Left lung (tissue), 10 donors: Measurements from ENCODE around the gene DDO. TPM values are rescaled to one million over a fixed set of nuclear protein-coding genes. Genes with fewer than 3 reads are reported as not detected.

Source experiments
- ATAC-seq: fragments of 200-7000 bp; cut with Tn5 transposase; one replicate; pipeline ENCODE4 v1.9.1; 2020; ENCODE audit warnings: moderate library complexity
- DNase-seq, 4 donors: peaks; one replicate each; pipeline ENCODE4 v3.0.0-alpha.2; 2013 to 2020
- H3K27ac ChIP-seq, 2 donors: fragments of 200-600 bp; sonication (generic) in 1 of 2; one replicate each; pipeline versions ENCODE4 v1.5.0 to v1.8.0; 2020 to 2021
- H3K27me3 ChIP-seq, 2 donors: fragments of 200-600 bp; sonication (generic) in 1 of 2; one replicate each; pipeline versions ENCODE4 v1.5.0 to v1.8.0; 2020 to 2021
- H3K36me3 ChIP-seq, 2 donors: fragments of 200-600 bp; sonication (generic) in 1 of 2; one replicate each; pipeline versions ENCODE4 v1.5.0 to v1.8.0; 2020 to 2021
- H3K4me1 ChIP-seq, 2 donors: fragments of 200-600 bp; one replicate each; pipeline ENCODE4 v1.8.0; 2021
- H3K4me3 ChIP-seq, 2 donors: fragments of 200-600 bp; sonication (generic) in 1 of 2; one replicate each; pipeline versions ENCODE4 v1.5.0 to v1.8.0; 2020 to 2021; ENCODE audit warnings: mild to moderate bottlenecking in 1 of 2
- H3K9me3 ChIP-seq, 2 donors: fragments of 200-600 bp; sonication (generic) in 1 of 2; one replicate each; pipeline versions ENCODE4 v1.5.0 to v1.8.0; 2020 to 2021
- intact Hi-C, 2 donors: fragments of 100-400 bp; cut with DNase I; formaldehyde crosslinking; loops; one replicate each; pipeline versions ENCODE4 v1.11.2 to v1.14.2; 2022
- polyA plus RNA-seq, 6 donors: library from polyadenylated mRNA; unstranded; fragments of 120-200 nt; gene quantifications; one replicate each; pipeline ENCODE4 v1.2.1, GENCODE V29; 2013; ENCODE audit not compliant: insufficient read length in 6 of 6
- total RNA-seq, 2 donors: library from RNA; stranded (reverse); fragmentation: NEBNext Ultra II Directional; extraction: Animal tissue kit (Norgen Biotek cat#: 25700); gene quantifications; one replicate each; pipeline ENCODE4 v1.2.1, GENCODE V29; 2021
- TF ChIP-seq, protein P1 (sequence below), 2 donors: fragments of 200-600 bp; sonication (generic) in 1 of 2; IDR thresholded peaks; one replicate each; pipeline versions ENCODE4 v1.5.0 to v1.8.0; 2021; ENCODE audit warnings: antibody characterized with exemption in 2 of 2
- donor health status: DM: no; HTN: yes; CAD: no.
- donor health status: DM: no; HTN: no; CAD: no.

The DDO gene
- total and polyA plus RNA-seq, 8 donors, result 0.61 to 2.4 (median 1.7) TPM

DNA sequence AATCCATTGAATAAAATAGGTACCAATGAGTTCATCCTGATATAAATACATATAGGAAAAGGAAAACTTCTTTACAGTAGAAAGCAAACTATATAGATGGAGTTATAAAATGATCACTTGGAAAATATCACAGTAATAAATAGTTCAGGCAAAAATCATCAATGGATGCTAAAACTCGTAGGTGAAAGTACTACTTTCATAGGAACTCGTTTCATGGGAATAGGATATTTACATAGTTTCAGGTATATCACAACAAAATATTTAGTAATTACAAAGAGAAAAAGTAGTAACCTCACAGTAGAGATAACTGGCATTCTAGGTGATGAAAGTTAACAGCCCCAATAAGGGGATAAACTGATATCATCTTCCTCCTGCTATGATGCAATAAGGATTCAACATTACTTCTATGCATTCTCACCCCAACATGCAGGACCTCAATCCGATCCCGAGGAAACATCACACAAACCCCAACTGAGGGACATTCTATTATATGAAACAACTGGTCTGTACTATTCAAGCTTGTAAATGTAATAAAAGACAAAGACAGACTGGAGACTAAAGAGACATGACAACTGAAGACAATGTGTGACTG lies 13.7 kb downstream of the DDO start:
- Histone ChIP-seq H3K27me3 (peaks cover 0 to 8% of the 10 kb centered on the region in 2 donors), H3K4me1 (peaks cover 0 to 8% of the 10 kb centered on the region in 2 donors), H3K4me3 (no peak overlapping the region), H3K36me3 (no peaks in the 10 kb centered on the region), H3K27ac (no peak overlapping the region), H3K9me3 (no peaks in the 10 kb centered on the region)
- TF ChIP-seq, protein P1, sequence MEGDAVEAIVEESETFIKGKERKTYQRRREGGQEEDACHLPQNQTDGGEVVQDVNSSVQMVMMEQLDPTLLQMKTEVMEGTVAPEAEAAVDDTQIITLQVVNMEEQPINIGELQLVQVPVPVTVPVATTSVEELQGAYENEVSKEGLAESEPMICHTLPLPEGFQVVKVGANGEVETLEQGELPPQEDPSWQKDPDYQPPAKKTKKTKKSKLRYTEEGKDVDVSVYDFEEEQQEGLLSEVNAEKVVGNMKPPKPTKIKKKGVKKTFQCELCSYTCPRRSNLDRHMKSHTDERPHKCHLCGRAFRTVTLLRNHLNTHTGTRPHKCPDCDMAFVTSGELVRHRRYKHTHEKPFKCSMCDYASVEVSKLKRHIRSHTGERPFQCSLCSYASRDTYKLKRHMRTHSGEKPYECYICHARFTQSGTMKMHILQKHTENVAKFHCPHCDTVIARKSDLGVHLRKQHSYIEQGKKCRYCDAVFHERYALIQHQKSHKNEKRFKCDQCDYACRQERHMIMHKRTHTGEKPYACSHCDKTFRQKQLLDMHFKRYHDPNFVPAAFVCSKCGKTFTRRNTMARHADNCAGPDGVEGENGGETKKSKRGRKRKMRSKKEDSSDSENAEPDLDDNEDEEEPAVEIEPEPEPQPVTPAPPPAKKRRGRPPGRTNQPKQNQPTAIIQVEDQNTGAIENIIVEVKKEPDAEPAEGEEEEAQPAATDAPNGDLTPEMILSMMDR (IDR thresholded peaks at IDR 0.05), result no peak
- DNase-seq (no peak), ATAC-seq (no peak)
- intact Hi-C loops, result no loop called here

DNA sequence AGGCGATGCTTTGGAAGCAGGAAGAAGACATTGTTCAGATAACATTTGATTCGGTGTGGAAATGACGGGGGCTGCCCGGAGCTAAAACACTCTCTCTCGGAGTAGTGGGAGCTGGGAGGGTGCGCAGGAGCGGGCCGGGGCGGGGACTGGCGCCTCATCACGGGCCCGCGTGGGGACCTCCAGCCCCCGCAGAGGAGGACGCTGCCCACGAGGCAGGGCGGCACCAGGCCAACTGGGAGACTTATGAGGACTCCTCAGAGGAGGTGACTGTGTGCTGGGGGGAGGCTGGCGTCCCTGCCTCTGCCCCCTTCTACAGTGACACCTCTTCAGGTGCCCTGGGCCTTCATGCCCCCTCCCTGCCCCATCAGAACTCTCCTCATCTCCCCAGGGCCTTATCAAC lies 15.2 kb downstream of the DDO start:
- ATAC-seq (no peak), DNase-seq (no peak)
- Histone ChIP-seq H3K4me1 (peaks cover 0 to 8% of the 10 kb centered on the region in 2 donors), H3K4me3 (peak overlapping the region; percentile 16 to 23), H3K27ac (no peak overlapping the region), H3K36me3 (no peaks in the 10 kb centered on the region), H3K9me3 (no peaks in the 10 kb centered on the region), H3K27me3 (peaks cover 0 to 8% of the 10 kb centered on the region in 2 donors)
- TF ChIP-seq, protein P1 (IDR thresholded peaks at IDR 0.05), result no peak
- intact Hi-C loops, result no loop called here

DNA sequence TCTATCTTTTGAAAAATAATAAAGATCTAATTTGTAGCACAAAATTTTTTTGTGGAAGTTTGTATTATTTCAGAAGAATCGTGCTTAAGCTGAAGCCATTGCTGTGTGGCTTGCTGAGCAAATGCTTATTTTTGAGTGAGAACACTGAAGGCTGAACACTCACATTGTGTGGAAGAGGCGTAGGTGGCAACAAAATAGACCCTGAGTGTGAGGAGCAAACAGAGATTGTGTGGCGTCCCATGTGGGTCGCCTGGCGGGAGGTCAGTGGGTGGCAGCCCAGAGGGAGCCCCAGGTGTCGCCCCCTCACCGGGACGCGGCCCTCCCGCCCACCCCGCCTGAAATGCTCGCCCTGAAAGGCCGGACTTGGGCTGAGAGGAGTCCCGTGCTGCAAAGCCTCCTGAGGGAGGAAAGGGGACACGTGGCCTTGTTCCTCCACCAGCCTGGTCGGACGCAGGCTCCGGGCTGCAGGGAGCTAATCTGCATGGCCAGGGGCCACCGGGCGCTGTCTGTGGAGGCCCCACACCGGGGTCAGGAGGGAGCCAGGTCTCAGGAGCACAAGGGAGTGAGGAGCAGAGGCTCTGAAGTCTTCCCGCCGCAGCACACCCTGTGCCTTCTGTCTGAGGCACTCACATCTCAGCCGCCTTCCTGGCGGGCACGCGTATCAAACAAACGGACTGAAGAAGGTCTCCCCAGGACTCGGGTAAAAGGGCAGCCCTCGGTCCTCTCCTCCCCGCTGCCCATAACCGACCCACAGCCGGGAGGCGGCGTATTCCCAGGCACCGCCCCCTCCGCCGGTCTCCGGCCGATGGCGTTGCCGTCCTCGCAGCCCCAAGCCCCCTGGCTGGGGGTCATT lies 15.9 kb downstream of the DDO start:
- DNase-seq (peak in 2 of 4 donors; percentile 29 to 78), ATAC-seq (peak; percentile 63)
- no peaks in the 10 kb centered on the region for H3K36me3 ChIP-seq
- TF ChIP-seq, protein P1 (IDR thresholded peaks at IDR 0.05), result no peak
- no peak overlapping the region for H3K27ac ChIP-seq
- intact Hi-C loops, result loop anchor here in 1 of 2 donors (10.0 kb wide), 2 partner anchors 345 to 695 kb away; no protein-coding TSS in a partner anchor
- peaks cover 0 to 8% of the 10 kb centered on the region in 2 donors for H3K4me1 ChIP-seq
- H3K27me3 ChIP-seq, result peaks cover 0 to 8% of the 10 kb centered on the region in 2 donors
- no peaks in the 10 kb centered on the region for H3K9me3 ChIP-seq
- peak overlapping the region; percentile 16 to 23 for H3K4me3 ChIP-seq

DNA sequence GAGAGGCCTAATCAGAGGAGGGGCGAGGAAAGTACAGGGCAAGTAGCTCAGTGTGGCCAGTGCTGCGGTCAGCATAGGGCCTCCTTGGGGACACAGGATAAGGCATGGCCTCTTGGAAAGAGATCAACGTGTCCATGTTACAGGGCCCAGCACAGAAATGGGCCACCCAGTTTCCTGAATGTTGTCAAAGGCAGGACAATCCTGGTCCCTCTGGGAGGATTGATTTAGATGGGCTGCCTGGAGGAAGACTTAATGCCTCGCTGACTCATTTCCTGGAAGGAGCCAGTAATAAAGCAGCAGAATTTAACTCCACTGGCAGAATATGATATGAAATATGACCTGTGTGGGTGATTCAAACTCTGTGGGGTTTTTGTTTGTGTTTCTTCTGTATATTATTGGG lies 16.6 kb downstream of the DDO start:
- Histone ChIP-seq H3K36me3 (no peaks in the 10 kb centered on the region), H3K9me3 (no peaks in the 10 kb centered on the region), H3K27me3 (peaks cover 0 to 8% of the 10 kb centered on the region in 2 donors), H3K4me3 (no peak overlapping the region), H3K27ac (no peak overlapping the region), H3K4me1 (peaks cover 0 to 8% of the 10 kb centered on the region in 2 donors)
- DNase-seq (no peak), ATAC-seq (no peak)
- intact Hi-C loops, result loop anchor here in 1 of 2 donors (10.0 kb wide), 2 partner anchors 344 to 694 kb away; no protein-coding TSS in a partner anchor
- TF ChIP-seq, protein P1 (IDR thresholded peaks at IDR 0.05), result no peak

DNA sequence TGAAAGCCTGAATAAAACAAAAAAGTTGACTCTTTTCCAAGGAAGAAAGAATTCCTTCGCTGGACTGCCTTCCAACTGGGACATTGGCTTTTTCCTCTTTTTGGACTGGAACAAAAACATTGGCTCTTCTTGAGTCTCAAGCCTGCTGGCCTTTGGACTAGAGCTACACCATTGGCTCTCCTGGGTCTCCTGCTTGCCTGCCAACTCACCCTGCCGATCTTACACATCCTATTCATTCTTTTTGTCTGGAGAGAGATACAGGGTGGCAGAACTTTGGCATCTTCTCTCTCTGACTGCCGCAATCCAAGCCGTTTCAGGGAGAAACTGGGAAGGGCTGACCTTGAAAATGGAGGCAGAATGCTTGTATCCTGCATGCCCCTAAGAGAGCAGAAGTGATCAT lies 20.2 kb downstream of the DDO start:
- H3K9me3 ChIP-seq, result no peaks in the 10 kb centered on the region
- no peak overlapping the region for H3K27ac ChIP-seq
- DNase-seq (no peak), ATAC-seq (no peak)
- no peaks in the 10 kb centered on the region for H3K36me3 ChIP-seq
- peaks cover 0 to 7% of the 10 kb centered on the region in 2 donors for H3K27me3 ChIP-seq
- peaks cover 0 to 8% of the 10 kb centered on the region in 2 donors for H3K4me1 ChIP-seq
- no peak overlapping the region for H3K4me3 ChIP-seq
- TF ChIP-seq, protein P1 (IDR thresholded peaks at IDR 0.05), result no peak
- intact Hi-C loops, result loop anchor here in 1 of 2 donors (10.0 kb wide), 2 partner anchors 340 to 690 kb away; no protein-coding TSS in a partner anchor
